ENCODE measurements around the gene CMC2. TPM values are rescaled to one million over a fixed set of nuclear protein-coding genes. Genes with fewer than 3 reads are reported as not detected.

CMC2 gene
- total and polyA plus RNA-seq, 10 of the 15 experiments (the other 5 are each of a cell fraction or from before 2014, with no cell fraction given): 62.8 to 251 (median 157) TPM

DNA sequence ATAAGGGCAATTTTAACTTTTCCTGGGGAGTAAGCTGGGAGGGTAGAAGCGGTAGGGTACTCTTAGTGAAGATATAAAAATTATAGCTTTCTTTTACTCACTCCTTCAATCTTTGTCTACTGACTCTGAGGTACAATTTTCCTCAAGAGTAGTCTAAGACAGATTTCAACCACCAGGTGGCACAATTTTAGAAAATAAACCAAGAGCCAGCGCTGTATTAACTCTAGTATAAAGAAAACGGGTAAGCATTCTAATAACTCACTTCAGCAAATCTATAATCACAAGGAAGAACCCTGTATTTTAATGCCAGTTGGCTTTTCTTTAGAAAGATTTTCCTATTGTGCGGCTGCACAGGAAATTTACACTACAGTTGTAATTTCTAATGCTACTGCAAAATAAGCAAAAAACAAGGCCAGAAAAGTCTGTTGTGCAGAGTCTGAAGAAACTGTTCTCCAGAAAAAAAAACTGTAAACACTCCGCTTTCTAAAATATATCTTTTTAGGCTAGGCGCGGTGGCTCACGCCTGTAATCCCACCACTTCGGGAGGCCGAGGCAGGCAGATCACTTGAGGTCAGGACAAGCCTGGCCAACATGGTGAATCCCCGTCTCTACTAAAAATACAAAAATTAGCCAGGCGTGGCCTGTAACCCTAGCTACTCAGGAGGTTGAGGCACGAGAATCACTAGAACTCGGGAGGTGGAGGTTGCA lies 1.9 kb downstream of the CMC2 start (continued):
- TF ChIP-seq NFXL1 (IDR thresholded peaks at IDR 0.05; ENCODE audit: borderline replicate concordance) (no peak), ZNF24 (IDR thresholded peaks at IDR 0.05) (no peak), NBN (IDR thresholded peaks at IDR 0.05) (peak; percentile 62; the same call in 1 of the 2 replicates), ZBED1 (IDR thresholded peaks at IDR 0.05; ENCODE audit: borderline replicate concordance) (no peak), ZZZ3 (IDR thresholded peaks at IDR 0.05; ENCODE audit: control insufficient read depth, insufficient read length, low read depth) (no peak), RAD21 (IDR thresholded peaks at IDR 0.05; ENCODE audit: insufficient read depth, low read depth, low read length) (peak; percentile 35; the same call in 1 of the 2 replicates), ZNF622 (IDR thresholded peaks at IDR 0.05) (no peak), NFIC (IDR thresholded peaks at IDR 0.05; ENCODE audit: low read depth, low read length) (0 out of 2 replicates have a peak, but pooled peaks have one; percentile 10), SUZ12 (IDR thresholded peaks at IDR 0.05; ENCODE audit: unreplicated experiment) (no peak), MEF2B (IDR thresholded peaks at IDR 0.05; ENCODE audit: partially characterized antibody, poor library complexity, severe bottlenecking) (no peak), MYB (IDR thresholded peaks at IDR 0.05; ENCODE audit: borderline replicate concordance, low read depth, low read length) (no peak), HDAC2 (IDR thresholded peaks at IDR 0.05) (no peak)
- TF ChIP-seq, protein P1, sequence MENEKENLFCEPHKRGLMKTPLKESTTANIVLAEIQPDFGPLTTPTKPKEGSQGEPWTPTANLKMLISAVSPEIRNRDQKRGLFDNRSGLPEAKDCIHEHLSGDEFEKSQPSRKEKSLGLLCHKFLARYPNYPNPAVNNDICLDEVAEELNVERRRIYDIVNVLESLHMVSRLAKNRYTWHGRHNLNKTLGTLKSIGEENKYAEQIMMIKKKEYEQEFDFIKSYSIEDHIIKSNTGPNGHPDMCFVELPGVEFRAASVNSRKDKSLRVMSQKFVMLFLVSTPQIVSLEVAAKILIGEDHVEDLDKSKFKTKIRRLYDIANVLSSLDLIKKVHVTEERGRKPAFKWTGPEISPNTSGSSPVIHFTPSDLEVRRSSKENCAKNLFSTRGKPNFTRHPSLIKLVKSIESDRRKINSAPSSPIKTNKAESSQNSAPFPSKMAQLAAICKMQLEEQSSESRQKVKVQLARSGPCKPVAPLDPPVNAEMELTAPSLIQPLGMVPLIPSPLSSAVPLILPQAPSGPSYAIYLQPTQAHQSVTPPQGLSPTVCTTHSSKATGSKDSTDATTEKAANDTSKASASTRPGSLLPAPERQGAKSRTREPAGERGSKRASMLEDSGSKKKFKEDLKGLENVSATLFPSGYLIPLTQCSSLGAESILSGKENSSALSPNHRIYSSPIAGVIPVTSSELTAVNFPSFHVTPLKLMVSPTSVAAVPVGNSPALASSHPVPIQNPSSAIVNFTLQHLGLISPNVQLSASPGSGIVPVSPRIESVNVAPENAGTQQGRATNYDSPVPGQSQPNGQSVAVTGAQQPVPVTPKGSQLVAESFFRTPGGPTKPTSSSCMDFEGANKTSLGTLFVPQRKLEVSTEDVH (IDR thresholded peaks at IDR 0.05; ENCODE audit: low read depth, partially characterized antibody): no peak
- TF ChIP-seq, protein P2, sequence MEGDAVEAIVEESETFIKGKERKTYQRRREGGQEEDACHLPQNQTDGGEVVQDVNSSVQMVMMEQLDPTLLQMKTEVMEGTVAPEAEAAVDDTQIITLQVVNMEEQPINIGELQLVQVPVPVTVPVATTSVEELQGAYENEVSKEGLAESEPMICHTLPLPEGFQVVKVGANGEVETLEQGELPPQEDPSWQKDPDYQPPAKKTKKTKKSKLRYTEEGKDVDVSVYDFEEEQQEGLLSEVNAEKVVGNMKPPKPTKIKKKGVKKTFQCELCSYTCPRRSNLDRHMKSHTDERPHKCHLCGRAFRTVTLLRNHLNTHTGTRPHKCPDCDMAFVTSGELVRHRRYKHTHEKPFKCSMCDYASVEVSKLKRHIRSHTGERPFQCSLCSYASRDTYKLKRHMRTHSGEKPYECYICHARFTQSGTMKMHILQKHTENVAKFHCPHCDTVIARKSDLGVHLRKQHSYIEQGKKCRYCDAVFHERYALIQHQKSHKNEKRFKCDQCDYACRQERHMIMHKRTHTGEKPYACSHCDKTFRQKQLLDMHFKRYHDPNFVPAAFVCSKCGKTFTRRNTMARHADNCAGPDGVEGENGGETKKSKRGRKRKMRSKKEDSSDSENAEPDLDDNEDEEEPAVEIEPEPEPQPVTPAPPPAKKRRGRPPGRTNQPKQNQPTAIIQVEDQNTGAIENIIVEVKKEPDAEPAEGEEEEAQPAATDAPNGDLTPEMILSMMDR (IDR thresholded peaks at IDR 0.05 in 2 of 3, conservative IDR thresholded peaks at IDR 0.05 in 1 of 3; ENCODE audit: control insufficient read depth in 2 of 3, extremely low read depth in 1 of 3, insufficient read depth in 1 of 3, low read depth in 3 of 3, low read length in 3 of 3): peak; percentile 33 to 51 (median 49)
- TF ChIP-seq, protein P3, sequence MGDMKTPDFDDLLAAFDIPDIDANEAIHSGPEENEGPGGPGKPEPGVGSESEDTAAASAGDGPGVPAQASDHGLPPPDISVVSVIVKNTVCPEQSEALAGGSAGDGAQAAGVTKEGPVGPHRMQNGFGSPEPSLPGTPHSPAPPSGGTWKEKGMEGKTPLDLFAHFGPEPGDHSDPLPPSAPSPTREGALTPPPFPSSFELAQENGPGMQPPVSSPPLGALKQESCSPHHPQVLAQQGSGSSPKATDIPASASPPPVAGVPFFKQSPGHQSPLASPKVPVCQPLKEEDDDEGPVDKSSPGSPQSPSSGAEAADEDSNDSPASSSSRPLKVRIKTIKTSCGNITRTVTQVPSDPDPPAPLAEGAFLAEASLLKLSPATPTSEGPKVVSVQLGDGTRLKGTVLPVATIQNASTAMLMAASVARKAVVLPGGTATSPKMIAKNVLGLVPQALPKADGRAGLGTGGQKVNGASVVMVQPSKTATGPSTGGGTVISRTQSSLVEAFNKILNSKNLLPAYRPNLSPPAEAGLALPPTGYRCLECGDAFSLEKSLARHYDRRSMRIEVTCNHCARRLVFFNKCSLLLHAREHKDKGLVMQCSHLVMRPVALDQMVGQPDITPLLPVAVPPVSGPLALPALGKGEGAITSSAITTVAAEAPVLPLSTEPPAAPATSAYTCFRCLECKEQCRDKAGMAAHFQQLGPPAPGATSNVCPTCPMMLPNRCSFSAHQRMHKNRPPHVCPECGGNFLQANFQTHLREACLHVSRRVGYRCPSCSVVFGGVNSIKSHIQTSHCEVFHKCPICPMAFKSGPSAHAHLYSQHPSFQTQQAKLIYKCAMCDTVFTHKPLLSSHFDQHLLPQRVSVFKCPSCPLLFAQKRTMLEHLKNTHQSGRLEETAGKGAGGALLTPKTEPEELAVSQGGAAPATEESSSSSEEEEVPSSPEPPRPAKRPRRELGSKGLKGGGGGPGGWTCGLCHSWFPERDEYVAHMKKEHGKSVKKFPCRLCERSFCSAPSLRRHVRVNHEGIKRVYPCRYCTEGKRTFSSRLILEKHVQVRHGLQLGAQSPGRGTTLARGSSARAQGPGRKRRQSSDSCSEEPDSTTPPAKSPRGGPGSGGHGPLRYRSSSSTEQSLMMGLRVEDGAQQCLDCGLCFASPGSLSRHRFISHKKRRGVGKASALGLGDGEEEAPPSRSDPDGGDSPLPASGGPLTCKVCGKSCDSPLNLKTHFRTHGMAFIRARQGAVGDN (IDR thresholded peaks at IDR 0.05): no peak
- TF ChIP-seq, protein P4, sequence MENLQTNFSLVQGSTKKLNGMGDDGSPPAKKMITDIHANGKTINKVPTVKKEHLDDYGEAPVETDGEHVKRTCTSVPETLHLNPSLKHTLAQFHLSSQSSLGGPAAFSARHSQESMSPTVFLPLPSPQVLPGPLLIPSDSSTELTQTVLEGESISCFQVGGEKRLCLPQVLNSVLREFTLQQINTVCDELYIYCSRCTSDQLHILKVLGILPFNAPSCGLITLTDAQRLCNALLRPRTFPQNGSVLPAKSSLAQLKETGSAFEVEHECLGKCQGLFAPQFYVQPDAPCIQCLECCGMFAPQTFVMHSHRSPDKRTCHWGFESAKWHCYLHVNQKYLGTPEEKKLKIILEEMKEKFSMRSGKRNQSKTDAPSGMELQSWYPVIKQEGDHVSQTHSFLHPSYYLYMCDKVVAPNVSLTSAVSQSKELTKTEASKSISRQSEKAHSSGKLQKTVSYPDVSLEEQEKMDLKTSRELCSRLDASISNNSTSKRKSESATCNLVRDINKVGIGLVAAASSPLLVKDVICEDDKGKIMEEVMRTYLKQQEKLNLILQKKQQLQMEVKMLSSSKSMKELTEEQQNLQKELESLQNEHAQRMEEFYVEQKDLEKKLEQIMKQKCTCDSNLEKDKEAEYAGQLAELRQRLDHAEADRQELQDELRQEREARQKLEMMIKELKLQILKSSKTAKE (IDR thresholded peaks at IDR 0.05; ENCODE audit: low read depth, poor library complexity, severe bottlenecking): peak; percentile 53

All from GM12878 (cell line).